CD8-positive, alpha-beta memory T cell (primary cell): ENCODE results near the gene CTNNA1. TPM values are rescaled to one million over a fixed set of nuclear protein-coding genes. Genes with fewer than 3 reads are reported as not detected.
"Not testable (repeated sequence)": the region's sequence is repeated elsewhere in the genome, so short reads cannot be mapped to it uniquely, and the experiment has no call there.

Experiments
- CTCF ChIA-PET: fragments of 350-600 bp; sonication (Branson Sonifier 250); formaldehyde crosslinking; loops from one replicate; lab custom pipeline; 2021; ENCODE audit warnings: antibody characterized with exemption; lab: Charles Lee
- POLR2A ChIA-PET: fragments of 350-600 bp; sonication (Branson Sonifier 250); formaldehyde crosslinking; loops from one replicate; lab custom pipeline; 2021; ENCODE audit warnings: antibody characterized with exemption; lab: Charles Lee
- DNase-seq, 5 donors: peaks; one replicate each; pipeline versions ENCODE4 v3.0.0 to v3.0.0-alpha.2; 2020 to 2022; ENCODE audit warnings: mixed read lengths in 1 of 5
- H3K27ac ChIP-seq: one replicate; pipeline ENCODE4 v1.7.0; 2013; ENCODE audit warnings: low read depth, mild to moderate bottlenecking, low read length, moderate library complexity
- H3K27me3 ChIP-seq: 2 replicates; pipeline ENCODE4 v1.7.0; 2013; ENCODE audit warnings: low read length, mild to moderate bottlenecking; ENCODE audit not compliant: insufficient read depth, poor library complexity, severe bottlenecking
- H3K36me3 ChIP-seq: 2 replicates; pipeline ENCODE4 v1.7.0; 2013; ENCODE audit warnings: mild to moderate bottlenecking, low read length, moderate library complexity; ENCODE audit not compliant: insufficient read depth
- H3K4me1 ChIP-seq: 2 replicates; pipeline ENCODE4 v1.7.0; 2013; ENCODE audit warnings: mild to moderate bottlenecking, low read length, moderate library complexity; ENCODE audit not compliant: insufficient read depth
- H3K4me3 ChIP-seq: 2 replicates; pipeline ENCODE4 v1.7.0; 2013; ENCODE audit warnings: mild to moderate bottlenecking, low read length
- H3K9me3 ChIP-seq: 2 replicates; pipeline ENCODE4 v1.7.0; 2013; ENCODE audit warnings: mild to moderate bottlenecking, low read length
- H3K27ac Mint-ChIP-seq, 8 donors: one replicate each; pipeline ENCODE4 v1.8.0; 2020 to 2021; ENCODE audit warnings: mixed read lengths in 8 of 8, mild to moderate bottlenecking in 6 of 8, inconsistent platforms in 3 of 8, moderate library complexity in 3 of 8
- H3K27me3 Mint-ChIP-seq, 2 donors: one replicate each; pipeline ENCODE4 v1.8.0; 2020 to 2021; ENCODE audit warnings: mixed read lengths in 2 of 2, mild to moderate bottlenecking in 1 of 2, moderate library complexity in 1 of 2
- H3K36me3 Mint-ChIP-seq, 3 donors: one replicate each; pipeline ENCODE4 v1.8.0; 2020 to 2021; ENCODE audit warnings: mixed read lengths in 3 of 3, inconsistent platforms in 1 of 3, mild to moderate bottlenecking in 1 of 3
- H3K4me1 Mint-ChIP-seq, 3 donors: one replicate each; pipeline ENCODE4 v1.8.0; 2020 to 2021; ENCODE audit warnings: mixed read lengths in 3 of 3, inconsistent platforms in 1 of 3, mild to moderate bottlenecking in 1 of 3
- H3K4me3 Mint-ChIP-seq, 7 donors: one replicate each; pipeline ENCODE4 v1.8.0; 2020 to 2021; ENCODE audit warnings: mixed read lengths in 7 of 7, mild to moderate bottlenecking in 6 of 7, moderate library complexity in 4 of 7, inconsistent platforms in 2 of 7
- H3K9me3 Mint-ChIP-seq, 5 donors: one replicate each; pipeline ENCODE4 v1.8.0; 2020 to 2022; ENCODE audit warnings: mixed read lengths in 5 of 5, mild to moderate bottlenecking in 3 of 5, moderate library complexity in 2 of 5, inconsistent platforms in 1 of 5
- polyA plus RNA-seq: library from polyadenylated mRNA; unstranded; fragments of 300-500 nt; fragmentation: Illumina TruSeq; gene quantifications from one replicate; pipeline ENCODE4 v1.2.3, GENCODE V29; 2021
- total RNA-seq, 2 experiments: library from RNA; stranded (reverse); gene quantifications; one replicate each; pipeline ENCODE4 v1.2.3, GENCODE V29; 2021

CTNNA1 gene
- total and polyA plus RNA-seq, 3 experiments from 2014 or later = 6.5 to 97.2 (median 89.0) TPM

- not testable (repeated sequence) for H3K9me3 Mint-ChIP-seq, H3K27me3 ChIP-seq, H3K9me3 ChIP-seq, H3K36me3 Mint-ChIP-seq, H3K36me3 ChIP-seq, H3K4me1 Mint-ChIP-seq, H3K27ac ChIP-seq, H3K4me3 ChIP-seq, DNase-seq, H3K4me1 ChIP-seq, H3K27me3 Mint-ChIP-seq, H3K4me3 Mint-ChIP-seq
- ChIA-PET CTCF (interaction anchor here (1.3 kb wide), 1 partner anchor 9 kb away, joined by 3 read pairs; no protein-coding TSS in a partner anchor), POLR2A (interaction anchor here (0.6 kb wide), 1 partner anchor 466 kb away, joined by 3 read pairs; no protein-coding TSS in a partner anchor)
- H3K27ac Mint-ChIP-seq = peak overlapping the region in 1 of 8 donors; percentile 56
These were observed 81.6 kb downstream of the CTNNA1 start for GRCh38 chr5:138834853-138835252.

- CTCF ChIA-PET = no interaction called here
- H3K4me3 ChIP-seq = no peak overlapping the region
These were observed 83.9 kb downstream of the CTNNA1 start for GRCh38 chr5:138837160-138837559.

GRCh38 chr5:138840103-138840502 lies 86.9 kb downstream of the CTNNA1 start:
- POLR2A ChIA-PET = no interaction called here
- H3K36me3 Mint-ChIP-seq = peaks cover 0 to 1% (median 0%) of the 10 kb centered on the region in 3 donors
- H3K27me3 ChIP-seq = no peaks in the 10 kb centered on the region
- no peak overlapping the region for H3K27ac ChIP-seq
- H3K27me3 Mint-ChIP-seq = peaks cover 0 to 3% of the 10 kb centered on the region in 2 donors
- H3K9me3 Mint-ChIP-seq = no peaks in the 10 kb centered on the region
- no peak overlapping the region for H3K27ac Mint-ChIP-seq
- DNase-seq = no peak
- H3K9me3 ChIP-seq = no peaks in the 10 kb centered on the region
- H3K4me3 ChIP-seq = no peak overlapping the region
- H3K4me3 Mint-ChIP-seq = no peak overlapping the region
- H3K36me3 ChIP-seq = no peaks in the 10 kb centered on the region
- H3K4me1 Mint-ChIP-seq = no peaks in the 10 kb centered on the region
- CTCF ChIA-PET = no interaction called here
- no peaks in the 10 kb centered on the region for H3K4me1 ChIP-seq

More at GRCh38 chr5:138837160-138837559, 83.9 kb downstream of the CTNNA1 start:
- no peak overlapping the region for H3K4me3 Mint-ChIP-seq
- H3K4me1 ChIP-seq = no peaks in the 10 kb centered on the region
- H3K27me3 Mint-ChIP-seq = peaks cover 0 to 6% of the 10 kb centered on the region in 2 donors
- no peak overlapping the region for H3K27ac Mint-ChIP-seq
- POLR2A ChIA-PET = no interaction called here
- no peaks in the 10 kb centered on the region for H3K9me3 Mint-ChIP-seq
- peaks cover 0 to 1% (median 0%) of the 10 kb centered on the region in 3 donors for H3K36me3 Mint-ChIP-seq
- peaks cover 0 to 2% (median 0%) of the 10 kb centered on the region in 3 donors for H3K4me1 Mint-ChIP-seq
- no peaks in the 10 kb centered on the region for H3K36me3 ChIP-seq
- no peaks in the 10 kb centered on the region for H3K27me3 ChIP-seq
- DNase-seq = no peak
- H3K9me3 ChIP-seq = no peaks in the 10 kb centered on the region
- no peak overlapping the region for H3K27ac ChIP-seq

GRCh38 chr5:138841531-138841930 lies 88.3 kb downstream of the CTNNA1 start:
- ChIA-PET CTCF (no interaction called here), POLR2A (no interaction called here)
- H3K4me1 Mint-ChIP-seq = no peaks in the 10 kb centered on the region
- no peak overlapping the region for H3K4me3 Mint-ChIP-seq
- H3K27ac ChIP-seq = no peak overlapping the region
- no peaks in the 10 kb centered on the region for H3K27me3 ChIP-seq
- peaks cover 0 to 3% of the 10 kb centered on the region in 2 donors for H3K27me3 Mint-ChIP-seq
- H3K36me3 ChIP-seq = no peaks in the 10 kb centered on the region
- no peak overlapping the region for H3K27ac Mint-ChIP-seq
- no peaks in the 10 kb centered on the region for H3K4me1 ChIP-seq
- H3K36me3 Mint-ChIP-seq = peaks cover 0 to 4% (median 1%) of the 10 kb centered on the region in 3 donors
- no peak overlapping the region for H3K4me3 ChIP-seq
- no peak for DNase-seq
- H3K9me3 ChIP-seq = no peaks in the 10 kb centered on the region
- no peaks in the 10 kb centered on the region for H3K9me3 Mint-ChIP-seq

- Mint-ChIP-seq H3K36me3 (peaks cover 0 to 4% (median 0%) of the 10 kb centered on the region in 3 donors), H3K4me1 (peaks cover 0 to 12% (median 6%) of the 10 kb centered on the region in 3 donors), H3K27me3 (peaks cover 0 to 2% of the 10 kb centered on the region in 2 donors), H3K27ac (no peak overlapping the region), H3K4me3 (no peak overlapping the region), H3K9me3 (no peaks in the 10 kb centered on the region)
- Histone ChIP-seq H3K36me3 (no peaks in the 10 kb centered on the region), H3K27me3 (no peaks in the 10 kb centered on the region), H3K9me3 (no peaks in the 10 kb centered on the region), H3K27ac (no peak overlapping the region), H3K4me3 (no peak overlapping the region), H3K4me1 (no peaks in the 10 kb centered on the region)
- no peak for DNase-seq
- ChIA-PET POLR2A (no interaction called here), CTCF (no interaction called here)
These were observed 90.3 kb downstream of the CTNNA1 start for GRCh38 chr5:138843316-138844124.

GRCh38 chr5:138844125-138844461 lies 90.9 kb downstream of the CTNNA1 start:
- Histone ChIP-seq H3K9me3 (no peaks in the 10 kb centered on the region), H3K27ac (no peak overlapping the region), H3K27me3 (no peaks in the 10 kb centered on the region), H3K4me3 (no peak overlapping the region), H3K36me3 (no peaks in the 10 kb centered on the region), H3K4me1 (no peaks in the 10 kb centered on the region)
- CTCF ChIA-PET = no interaction called here
- Mint-ChIP-seq H3K9me3 (no peaks in the 10 kb centered on the region), H3K27ac (no peak overlapping the region), H3K4me1 (peaks cover 0 to 16% (median 6%) of the 10 kb centered on the region in 3 donors), H3K36me3 (peaks cover 0 to 4% (median 0%) of the 10 kb centered on the region in 3 donors), H3K4me3 (no peak overlapping the region), H3K27me3 (peaks cover 0 to 2% of the 10 kb centered on the region in 2 donors)
- POLR2A ChIA-PET = no interaction called here
- no peak for DNase-seq

- ChIA-PET CTCF (no interaction called here), POLR2A (no interaction called here)
- Mint-ChIP-seq H3K4me3 (no peak overlapping the region), H3K27ac (no peak overlapping the region), H3K4me1 (peaks cover 0 to 22% (median 6%) of the 10 kb centered on the region in 3 donors), H3K27me3 (peaks cover 0 to 2% of the 10 kb centered on the region in 2 donors), H3K9me3 (no peaks in the 10 kb centered on the region), H3K36me3 (peaks cover 0 to 4% (median 0%) of the 10 kb centered on the region in 3 donors)
- DNase-seq = no peak
- Histone ChIP-seq H3K4me3 (no peak overlapping the region), H3K36me3 (no peaks in the 10 kb centered on the region), H3K9me3 (no peaks in the 10 kb centered on the region), H3K4me1 (no peaks in the 10 kb centered on the region), H3K27me3 (no peaks in the 10 kb centered on the region), H3K27ac (no peak overlapping the region)
These were observed 91.7 kb downstream of the CTNNA1 start for GRCh38 chr5:138844812-138845513.

GRCh38 chr5:138849439-138849838 lies 96.2 kb downstream of the CTNNA1 start:
- Mint-ChIP-seq H3K4me1 (peaks cover 12 to 37% (median 16%) of the 10 kb centered on the region in 3 donors), H3K36me3 (peaks cover 0 to 4% (median 0%) of the 10 kb centered on the region in 3 donors), H3K9me3 (no peaks in the 10 kb centered on the region), H3K4me3 (no peak overlapping the region), H3K27ac (no peak overlapping the region), H3K27me3 (peaks cover 0 to 2% of the 10 kb centered on the region in 2 donors)
- H3K27ac ChIP-seq = no peak overlapping the region
- POLR2A ChIA-PET = no interaction called here
- no peaks in the 10 kb centered on the region for H3K9me3 ChIP-seq
- no peaks in the 10 kb centered on the region for H3K4me1 ChIP-seq
- no peak for DNase-seq
- no peak overlapping the region for H3K4me3 ChIP-seq
- no peaks in the 10 kb centered on the region for H3K27me3 ChIP-seq
- CTCF ChIA-PET = no interaction called here
- no peaks in the 10 kb centered on the region for H3K36me3 ChIP-seq
